ENCODE measurements around the gene ANKLE1. TPM values are rescaled to one million over a fixed set of nuclear protein-coding genes. Genes with fewer than 3 reads are reported as not detected.
A peak's percentile ranks its signal among the peaks of the same experiment; 100 is the strongest.

The ANKLE1 gene
- total and polyA plus RNA-seq, 10 of the 15 experiments (the other 5 are each of a cell fraction or from before 2014, with no cell fraction given), result 2.2 to 17.9 (median 10.9) TPM

DNA sequence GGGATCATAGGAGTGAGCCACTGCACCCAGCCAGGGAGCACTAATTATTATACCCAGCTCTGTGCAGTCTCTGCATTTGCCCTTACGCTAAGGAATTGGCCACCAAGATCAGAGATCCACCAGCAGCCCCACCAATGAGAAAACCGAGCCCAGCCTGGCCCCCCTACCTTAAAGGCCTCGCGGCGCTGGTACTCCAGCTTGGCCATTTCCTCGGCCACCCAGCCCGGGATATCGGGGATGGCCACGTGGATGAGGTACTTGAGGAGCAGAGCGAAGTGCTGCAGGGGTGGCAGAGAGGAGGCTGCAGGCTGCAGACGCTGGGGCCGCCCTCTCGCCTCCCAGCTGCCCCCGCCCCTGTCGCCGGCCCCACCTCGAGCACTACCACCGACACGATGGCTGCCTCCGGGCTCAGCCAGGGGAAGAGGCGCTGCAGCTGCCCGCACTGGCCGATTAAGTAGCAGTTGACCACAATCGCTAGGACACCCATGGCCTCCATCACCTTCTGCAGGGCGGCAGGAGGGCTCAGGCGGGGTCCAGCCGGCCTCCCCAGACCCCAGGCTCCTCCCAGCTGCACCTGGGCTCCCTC lies 45.5 kb downstream of the ANKLE1 start:
- no peaks in the 10 kb centered on the region; a peak in 2 of 4 replicates for H3K27me3 ChIP-seq (replicated peaks in 1 of 2; ENCODE audit: control insufficient read depth in 2 of 2, insufficient read depth in 2 of 2, low read length in 1 of 2)
- in situ Hi-C loops (cut with MboI) (no loop called here), intact Hi-C loops (cut with micrococcal nuclease; ENCODE audit: unreplicated experiment) (no loop called here)
- DNase-seq (ENCODE audit: low read depth, low spot score), result no peak
- 86% methylated on average over 27 of the region's 27 CpGs for WGBS (ENCODE audit: insufficient coverage, insufficient replicate concordance, low lambda C conversion rate, missing lambda C conversion rate)
- no peak overlapping the region for H2AFZ ChIP-seq (ENCODE audit: control insufficient read depth, low read depth, low read length)
- FAIRE-seq, result no peak
- no peaks in the 10 kb centered on the region for H3K36me3 ChIP-seq (ENCODE audit: control insufficient read depth in 2 of 2, insufficient read depth in 2 of 2, low read length in 1 of 2)
- H3K27ac ChIP-seq (ENCODE audit: control insufficient read depth, insufficient read depth), result no peak overlapping the region
- H3K4me3 ChIP-seq, result no peak overlapping the region
- no peaks in the 10 kb centered on the region for H3K79me2 ChIP-seq (ENCODE audit: control insufficient read depth, insufficient read depth, low read length)
- no peak for TF ChIP-seq BCL11A (IDR thresholded peaks at IDR 0.05; ENCODE audit: low read depth, low read length)
- TF ChIP-seq RUNX3 (IDR thresholded peaks at IDR 0.05; ENCODE audit: low read length), result no peak
- CTCF ChIA-PET, result no interaction called here
- BruUV-seq (replicated peaks), result no TSS peak
- no peak overlapping the region for H3K4me2 ChIP-seq (ENCODE audit: control insufficient read depth, insufficient read depth)
- RAD21 ChIA-PET (ENCODE audit: unreplicated experiment), result interaction anchor here (0.8 kb wide), 1 partner anchor 12 kb away, joined by 3 read pairs; no protein-coding TSS in a partner anchor
- no peaks in the 10 kb centered on the region for H3K9me3 ChIP-seq (replicated peaks; ENCODE audit: control insufficient read depth, insufficient read depth, low read length)
- H3K4me1 ChIP-seq (ENCODE audit: control insufficient read depth, insufficient read depth, low read length), result no peaks in the 10 kb centered on the region
- no peak for ATAC-seq
- SMC1A ChIA-PET (ENCODE audit: uncharacterized antibody, unreplicated experiment), result no interaction called here
- POLR2A ChIA-PET, result no interaction called here
- H4K20me1 ChIP-seq (ENCODE audit: control insufficient read depth, insufficient read depth), result no peaks in the 10 kb centered on the region
- no peak overlapping the region for H3K9ac ChIP-seq (ENCODE audit: control insufficient read depth, insufficient read depth, low read length)

GRCh38 chr19:17327654-17328516 lies 46.2 kb downstream of the ANKLE1 start:
- BruUV-seq (replicated peaks), result no TSS peak
- ChIA-PET RAD21 (ENCODE audit: unreplicated experiment) (interaction anchor here (0.5 to 0.8 kb wide), 5 partner anchors 11 to 785 kb away, joined by 3 to 4 read pairs (median 3); no protein-coding TSS in a partner anchor), POLR2A (no interaction called here), CTCF (no interaction called here), SMC1A (ENCODE audit: uncharacterized antibody, unreplicated experiment) (no interaction called here)
- DNase-seq (ENCODE audit: low read depth, low spot score) (no peak), ATAC-seq (peak; percentile 74), FAIRE-seq (no peak)
- in situ Hi-C loops (cut with MboI), result no loop called here
- peak overlapping the region; percentile 39 for H2AFZ ChIP-seq (ENCODE audit: control insufficient read depth, low read depth, low read length)
- H4K20me1 ChIP-seq (ENCODE audit: control insufficient read depth, insufficient read depth), result no peaks in the 10 kb centered on the region
- H3K9me3 ChIP-seq (replicated peaks; ENCODE audit: control insufficient read depth, insufficient read depth, low read length), result no peaks in the 10 kb centered on the region; the same call in 2 of the 3 replicates
- peak overlapping the region; percentile 84; the same call in 1 of the 2 replicates for H3K4me2 ChIP-seq (ENCODE audit: control insufficient read depth, insufficient read depth)
- H3K27ac ChIP-seq (ENCODE audit: control insufficient read depth, insufficient read depth), result no peak overlapping the region
- no peaks in the 10 kb centered on the region for H3K79me2 ChIP-seq (ENCODE audit: control insufficient read depth, insufficient read depth, low read length)
- no peak overlapping the region for H3K4me3 ChIP-seq
- no peaks in the 10 kb centered on the region for H3K4me1 ChIP-seq (ENCODE audit: control insufficient read depth, insufficient read depth, low read length)
- WGBS (ENCODE audit: insufficient coverage, insufficient replicate concordance, low lambda C conversion rate, missing lambda C conversion rate), result 52% methylated on average over 54 of the region's 64 CpGs
- no peaks in the 10 kb centered on the region; a peak in 2 of 4 replicates for H3K27me3 ChIP-seq (replicated peaks in 1 of 2; ENCODE audit: control insufficient read depth in 2 of 2, insufficient read depth in 2 of 2, low read length in 1 of 2)
- H3K36me3 ChIP-seq (ENCODE audit: control insufficient read depth in 2 of 2, insufficient read depth in 2 of 2, low read length in 1 of 2), result no peaks in the 10 kb centered on the region
- TF ChIP-seq POLR2A (IDR thresholded peaks at IDR 0.05; ENCODE audit: low read depth, low read length), result peak; percentile 34; the same call in 1 of the 2 replicates
- TF ChIP-seq NFYB (IDR thresholded peaks at IDR 0.05; ENCODE audit: insufficient read depth, low read depth, low read length), result no peak
- 0 out of 2 replicates have a peak, but pooled peaks have one; percentile 35 for TF ChIP-seq YY1 (IDR thresholded peaks at IDR 0.05; ENCODE audit: low read depth, low read length)
- TF ChIP-seq, protein P1, sequence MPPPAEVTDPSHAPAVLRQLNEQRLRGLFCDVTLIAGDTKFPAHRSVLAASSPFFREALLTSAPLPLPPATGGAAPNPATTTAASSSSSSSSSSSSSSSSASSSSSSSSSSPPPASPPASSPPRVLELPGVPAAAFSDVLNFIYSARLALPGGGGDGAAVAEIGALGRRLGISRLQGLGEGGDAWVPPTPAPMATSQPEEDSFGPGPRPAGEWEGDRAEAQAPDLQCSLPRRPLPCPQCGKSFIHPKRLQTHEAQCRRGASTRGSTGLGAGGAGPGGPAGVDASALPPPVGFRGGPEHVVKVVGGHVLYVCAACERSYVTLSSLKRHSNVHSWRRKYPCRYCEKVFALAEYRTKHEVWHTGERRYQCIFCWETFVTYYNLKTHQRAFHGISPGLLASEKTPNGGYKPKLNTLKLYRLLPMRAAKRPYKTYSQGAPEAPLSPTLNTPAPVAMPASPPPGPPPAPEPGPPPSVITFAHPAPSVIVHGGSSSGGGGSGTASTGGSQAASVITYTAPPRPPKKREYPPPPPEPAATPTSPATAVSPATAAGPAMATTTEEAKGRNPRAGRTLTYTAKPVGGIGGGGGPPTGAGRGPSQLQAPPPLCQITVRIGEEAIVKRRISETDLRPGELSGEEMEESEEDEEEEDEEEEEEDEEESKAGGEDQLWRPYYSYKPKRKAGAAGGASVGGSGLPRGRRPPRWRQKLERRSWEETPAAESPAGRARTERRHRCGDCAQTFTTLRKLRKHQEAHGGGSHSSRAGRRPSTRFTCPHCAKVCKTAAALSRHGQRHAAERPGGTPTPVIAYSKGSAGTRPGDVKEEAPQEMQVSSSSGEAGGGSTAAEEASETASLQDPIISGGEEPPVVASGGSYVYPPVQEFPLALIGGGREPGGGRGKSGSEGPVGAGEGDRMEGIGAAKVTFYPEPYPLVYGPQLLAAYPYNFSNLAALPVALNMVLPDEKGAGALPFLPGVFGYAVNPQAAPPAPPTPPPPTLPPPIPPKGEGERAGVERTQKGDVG (CRISPR knock-in tag; IDR thresholded peaks at IDR 0.05), result no peak
- no peak for TF ChIP-seq CREB1 (IDR thresholded peaks at IDR 0.05; ENCODE audit: low read depth)
- TF ChIP-seq, protein P2, sequence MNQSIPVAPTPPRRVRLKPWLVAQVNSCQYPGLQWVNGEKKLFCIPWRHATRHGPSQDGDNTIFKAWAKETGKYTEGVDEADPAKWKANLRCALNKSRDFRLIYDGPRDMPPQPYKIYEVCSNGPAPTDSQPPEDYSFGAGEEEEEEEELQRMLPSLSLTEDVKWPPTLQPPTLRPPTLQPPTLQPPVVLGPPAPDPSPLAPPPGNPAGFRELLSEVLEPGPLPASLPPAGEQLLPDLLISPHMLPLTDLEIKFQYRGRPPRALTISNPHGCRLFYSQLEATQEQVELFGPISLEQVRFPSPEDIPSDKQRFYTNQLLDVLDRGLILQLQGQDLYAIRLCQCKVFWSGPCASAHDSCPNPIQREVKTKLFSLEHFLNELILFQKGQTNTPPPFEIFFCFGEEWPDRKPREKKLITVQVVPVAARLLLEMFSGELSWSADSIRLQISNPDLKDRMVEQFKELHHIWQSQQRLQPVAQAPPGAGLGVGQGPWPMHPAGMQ (IDR thresholded peaks at IDR 0.05; ENCODE audit: borderline replicate concordance), result no peak
- 0 out of 2 replicates have a peak, but pooled peaks have one; percentile 30 for TF ChIP-seq NFXL1 (IDR thresholded peaks at IDR 0.05; ENCODE audit: borderline replicate concordance)
- no peak overlapping the region for H3K9ac ChIP-seq (ENCODE audit: control insufficient read depth, insufficient read depth, low read length)
- intact Hi-C loops (cut with micrococcal nuclease; ENCODE audit: unreplicated experiment), result no loop called here

Data from GM12878 (cell line).